Measurements from ENCODE around the gene USP17L13. TPM values are rescaled to one million over a fixed set of nuclear protein-coding genes. Genes with fewer than 3 reads are reported as not detected.

Gene USP17L13
- total RNA-seq, 1 donor from 2014 or later = not detected

Other genes with a start within 250 kb of the USP17L13 start
- gene FAM90A26, start 54.5 kb upstream of the USP17L13 start, total RNA-seq = not detected
- gene USP17L10, start 14.2 kb upstream of the USP17L13 start, total RNA-seq = not detected
- gene USP17L11, start 9.5 kb upstream of the USP17L13 start, total RNA-seq = not detected
- gene USP17L12, start 4.7 kb upstream of the USP17L13 start, total RNA-seq = not detected
- gene USP17L15, start 9.5 kb downstream of the USP17L13 start, total RNA-seq = not detected
- gene USP17L17, start 19.0 kb downstream of the USP17L13 start, total RNA-seq = not detected
- not detected for gene USP17L18, start 23.7 kb downstream of the USP17L13 start, total RNA-seq
- gene USP17L19, start 28.5 kb downstream of the USP17L13 start, total RNA-seq = not detected
- not detected for gene USP17L20, start 33.2 kb downstream of the USP17L13 start, total RNA-seq
- gene USP17L21, start 38.0 kb downstream of the USP17L13 start, total RNA-seq = not detected
- not detected for gene USP17L22, start 42.7 kb downstream of the USP17L13 start, total RNA-seq
- gene USP17L24, start 100.3 kb downstream of the USP17L13 start, total RNA-seq = not detected
- not detected for gene USP17L25, start 105.0 kb downstream of the USP17L13 start, total RNA-seq
- gene USP17L26, start 109.8 kb downstream of the USP17L13 start, total RNA-seq = not detected
- gene USP17L5, start 114.5 kb downstream of the USP17L13 start, total RNA-seq = not detected
- not detected for gene USP17L27, start 119.3 kb downstream of the USP17L13 start, total RNA-seq
- not detected for gene USP17L28, start 124.0 kb downstream of the USP17L13 start, total RNA-seq
- not detected for gene USP17L29, start 128.7 kb downstream of the USP17L13 start, total RNA-seq
- not detected for gene USP17L30, start 138.2 kb downstream of the USP17L13 start, total RNA-seq
- gene DEFB131A, start 219.5 kb downstream of the USP17L13 start, total RNA-seq = not detected